NCI-H1436 treated with DMSO at 0.1 percent for 48 hours (cell line): Measurements from ENCODE around the gene UGT1A5.

Experiments used
- DNase-seq: peaks from one replicate; lab custom pipeline; 2025; lab: John Stamatoyannopoulos, UW

UGT1A5 gene

DNA sequence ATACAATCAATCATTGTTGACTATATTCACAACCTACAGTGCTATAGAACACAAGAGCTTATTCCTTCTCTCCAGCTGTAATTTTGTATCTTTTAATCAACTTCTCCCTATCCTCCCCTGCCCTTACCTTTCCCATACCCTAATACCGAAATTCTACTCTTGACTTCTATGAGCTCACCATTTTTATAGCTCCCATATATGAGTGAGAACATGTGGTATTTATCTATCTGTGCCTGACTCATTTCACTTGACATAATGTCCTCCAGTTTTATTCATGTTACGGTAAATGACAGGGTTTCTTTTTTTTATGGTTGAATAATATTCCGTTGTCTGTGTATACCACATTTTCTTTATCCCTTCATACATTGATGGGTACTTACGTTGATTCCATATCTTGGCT is 68.1 kb downstream of the UGT1A5 start:
- no peak for DNase-seq

DNA sequence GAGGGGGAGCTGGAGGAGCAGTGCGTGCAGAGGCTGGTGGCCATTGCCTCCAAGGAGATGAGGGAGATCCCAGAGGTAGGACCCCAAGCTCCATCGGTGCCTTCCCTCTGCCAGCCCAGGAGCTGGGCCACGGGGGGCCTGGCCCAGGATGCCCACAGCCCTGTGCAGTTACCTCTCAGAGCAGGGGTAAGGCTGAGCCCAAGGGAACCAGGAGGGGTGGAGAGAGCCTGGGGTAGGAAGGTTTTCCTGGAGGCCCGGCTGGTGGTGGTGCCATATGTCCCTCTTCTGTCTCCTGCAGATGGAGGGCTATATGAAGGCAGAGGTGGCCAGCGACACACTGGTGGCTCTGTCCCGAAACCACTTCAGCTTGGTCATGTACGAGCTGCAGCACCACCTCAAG is 76.8 kb downstream of the UGT1A5 start:
- DNase-seq: no peak

DNA sequence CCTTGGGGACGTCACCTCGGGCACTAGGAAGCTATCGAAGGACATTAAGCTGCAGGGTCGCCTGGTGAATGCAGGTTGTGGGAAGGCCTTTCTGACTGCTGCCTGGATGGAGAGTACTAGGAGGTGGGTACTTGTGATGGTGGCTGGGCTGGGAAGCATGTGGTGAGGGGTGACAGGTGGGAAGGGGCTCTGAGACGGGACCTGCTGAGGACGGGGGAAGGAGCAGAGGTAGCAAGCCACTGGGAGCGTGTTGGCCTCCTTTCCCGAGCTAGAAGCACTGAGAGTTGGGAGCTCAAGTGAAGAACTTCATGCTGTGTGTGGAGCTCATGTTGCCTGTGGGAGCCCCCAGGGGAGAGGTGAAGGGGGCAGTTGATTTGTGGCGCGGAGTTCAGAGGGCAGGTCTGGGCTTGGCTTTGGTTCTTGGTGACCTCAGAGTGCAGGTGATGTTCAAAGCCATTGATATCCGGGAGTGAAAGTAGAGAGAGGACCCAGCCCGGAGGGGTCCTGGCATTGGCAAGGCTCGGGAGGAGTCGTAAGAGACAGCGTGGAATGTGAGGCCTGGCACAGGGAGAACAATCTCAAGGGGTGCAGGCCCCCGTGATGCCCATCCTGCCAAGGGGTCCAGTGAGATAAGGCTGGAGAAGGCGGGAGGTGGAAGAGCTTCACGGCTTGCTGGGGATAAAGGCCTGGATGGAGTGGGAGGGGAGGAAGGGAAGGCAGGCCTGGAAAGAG is 78.6 kb downstream of the UGT1A5 start:
- no peak for DNase-seq

DNA sequence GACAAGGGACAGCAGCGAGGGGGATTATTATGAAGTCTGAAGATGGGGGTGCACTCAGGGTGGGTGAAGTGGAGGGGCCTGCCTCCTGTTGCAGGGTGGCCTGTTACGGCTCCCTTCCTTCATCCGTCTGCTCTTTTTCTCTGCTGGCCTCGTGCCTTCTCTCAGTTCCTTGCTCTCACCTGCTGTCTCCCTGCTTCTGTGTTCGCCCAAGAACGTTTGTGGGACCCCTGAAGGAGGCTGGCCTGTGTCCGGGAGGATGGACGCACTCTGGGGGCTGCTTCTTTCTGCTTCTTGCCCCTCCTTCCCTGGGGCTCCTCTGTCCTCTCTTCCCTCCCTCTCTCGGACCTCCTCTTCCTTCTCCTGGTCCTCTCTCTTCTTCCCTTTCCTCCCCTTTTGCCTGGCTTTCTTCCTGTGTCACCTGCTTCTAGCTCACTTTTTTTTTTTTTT is 79.2 kb downstream of the UGT1A5 start:
- DNase-seq: no peak

DNA sequence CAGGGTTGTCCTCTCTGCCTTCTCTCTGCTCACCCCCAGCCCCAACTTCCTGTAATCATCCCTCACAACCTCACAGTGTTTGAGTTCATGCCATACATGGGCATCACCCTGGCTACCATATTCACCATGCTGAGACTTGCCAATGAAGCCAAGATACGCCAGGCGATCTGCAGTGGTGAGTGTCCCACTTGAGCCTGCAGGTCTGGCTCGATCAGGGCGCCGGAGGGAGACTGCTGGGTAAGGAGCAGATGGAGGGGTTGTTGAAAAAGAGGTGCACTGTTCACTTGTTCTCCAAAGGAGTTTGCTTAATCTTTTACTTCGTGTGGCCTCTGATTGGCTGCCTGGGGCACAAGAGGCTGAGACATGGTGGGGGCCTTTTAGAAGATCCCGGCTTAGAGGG is 80.0 kb downstream of the UGT1A5 start:
- no peak for DNase-seq

DNA sequence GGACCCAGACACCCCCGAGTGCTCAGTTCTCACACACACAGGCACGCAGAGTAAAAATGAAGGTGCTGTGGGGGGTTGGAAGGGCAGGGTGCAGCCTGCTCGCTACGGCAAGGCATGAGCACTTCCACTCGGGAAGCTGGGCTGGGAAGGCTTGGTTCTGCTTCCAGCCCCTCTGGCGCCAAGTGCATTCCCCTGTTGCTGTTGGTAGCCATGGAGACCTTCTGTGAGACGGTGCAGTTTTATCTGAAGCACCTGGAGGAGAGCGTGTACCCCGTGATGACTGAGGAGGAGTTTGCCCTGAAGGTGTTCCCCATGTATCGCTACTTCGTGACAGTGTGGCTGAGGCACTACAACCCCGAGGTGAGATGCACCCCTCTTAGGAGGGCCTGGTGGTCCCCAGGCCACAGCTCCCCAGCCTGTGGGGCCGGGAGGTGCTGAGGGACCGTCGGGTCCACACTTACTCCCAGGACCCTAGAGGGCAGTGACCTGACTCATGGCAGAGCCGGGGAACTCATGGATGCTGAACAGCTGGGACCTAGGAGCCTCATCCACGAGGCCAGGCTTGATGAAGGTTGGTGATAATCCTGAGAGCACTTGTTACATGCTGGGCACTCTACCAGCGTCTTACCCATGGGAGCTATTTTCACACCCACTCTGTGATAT is 80.9 kb downstream of the UGT1A5 start:
- no peak for DNase-seq

DNA sequence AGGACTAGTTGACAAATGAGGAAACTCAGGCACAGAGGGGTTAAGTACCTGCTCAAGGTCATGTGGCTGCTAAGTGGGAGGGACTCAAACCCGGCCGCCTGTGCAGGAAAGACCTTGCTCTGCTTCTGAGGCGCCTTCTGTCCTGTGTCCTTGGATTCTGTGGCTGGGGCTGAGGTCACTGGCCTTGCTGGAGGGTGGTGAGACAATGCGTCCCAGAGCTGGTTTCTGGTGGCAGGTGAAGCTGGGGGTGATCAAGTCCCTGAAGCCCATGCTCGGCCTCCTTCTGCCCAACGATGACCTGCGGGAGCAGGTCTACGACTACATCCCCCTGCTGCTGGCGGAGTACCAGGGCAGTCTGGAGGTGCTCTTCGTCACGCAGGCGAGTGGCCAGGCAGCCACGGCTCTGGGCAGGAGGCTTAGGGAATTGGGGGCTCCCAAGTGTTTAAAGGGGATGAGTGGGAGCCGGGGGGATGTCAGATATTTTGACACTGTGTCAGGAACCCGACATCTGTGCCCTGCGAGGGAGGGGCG is 81.5 kb downstream of the UGT1A5 start:
- DNase-seq: no peak

DNA sequence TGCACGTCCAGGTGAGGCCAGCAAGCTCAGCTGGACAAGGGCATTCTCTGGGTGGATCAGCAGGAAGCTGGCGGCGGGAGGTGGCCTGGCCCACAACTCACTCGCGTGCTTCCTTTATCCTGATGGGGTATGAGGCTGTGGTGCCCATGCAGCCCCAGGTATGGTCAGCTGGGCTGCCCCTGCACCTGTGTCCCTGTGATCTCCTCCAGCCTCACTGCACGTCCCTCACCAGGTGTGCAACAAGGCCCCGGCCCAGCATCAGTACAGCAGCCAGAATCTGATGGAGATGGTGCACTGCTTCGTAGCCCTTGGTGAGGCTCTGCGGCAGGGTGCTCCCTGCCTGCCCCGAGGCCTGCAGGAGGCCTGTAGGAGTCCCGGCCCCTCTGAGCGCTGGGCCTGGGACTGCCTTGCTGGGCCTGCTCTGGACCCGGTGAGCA is 83.0 kb downstream of the UGT1A5 start:
- no peak for DNase-seq

DNA sequence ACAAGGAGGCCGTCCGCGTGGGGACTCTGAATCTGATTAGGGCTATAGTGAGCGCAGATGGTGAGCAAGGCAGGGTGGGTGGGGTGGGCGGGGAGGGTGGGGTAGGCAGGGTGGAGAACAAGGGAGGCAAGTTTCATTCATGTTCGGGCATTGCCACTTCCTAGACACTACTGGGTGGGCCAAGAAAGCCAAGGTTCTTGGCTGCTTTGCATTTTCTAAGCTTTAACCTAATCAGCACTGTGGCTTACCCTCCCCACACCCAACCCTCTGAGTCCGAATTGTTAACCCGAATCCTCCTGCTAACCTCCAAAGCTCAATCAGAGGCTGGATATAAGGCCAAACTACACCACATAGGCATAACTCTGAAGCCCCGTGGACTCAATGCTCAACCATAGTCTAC is 83.5 kb downstream of the UGT1A5 start:
- DNase-seq: no peak

DNA sequence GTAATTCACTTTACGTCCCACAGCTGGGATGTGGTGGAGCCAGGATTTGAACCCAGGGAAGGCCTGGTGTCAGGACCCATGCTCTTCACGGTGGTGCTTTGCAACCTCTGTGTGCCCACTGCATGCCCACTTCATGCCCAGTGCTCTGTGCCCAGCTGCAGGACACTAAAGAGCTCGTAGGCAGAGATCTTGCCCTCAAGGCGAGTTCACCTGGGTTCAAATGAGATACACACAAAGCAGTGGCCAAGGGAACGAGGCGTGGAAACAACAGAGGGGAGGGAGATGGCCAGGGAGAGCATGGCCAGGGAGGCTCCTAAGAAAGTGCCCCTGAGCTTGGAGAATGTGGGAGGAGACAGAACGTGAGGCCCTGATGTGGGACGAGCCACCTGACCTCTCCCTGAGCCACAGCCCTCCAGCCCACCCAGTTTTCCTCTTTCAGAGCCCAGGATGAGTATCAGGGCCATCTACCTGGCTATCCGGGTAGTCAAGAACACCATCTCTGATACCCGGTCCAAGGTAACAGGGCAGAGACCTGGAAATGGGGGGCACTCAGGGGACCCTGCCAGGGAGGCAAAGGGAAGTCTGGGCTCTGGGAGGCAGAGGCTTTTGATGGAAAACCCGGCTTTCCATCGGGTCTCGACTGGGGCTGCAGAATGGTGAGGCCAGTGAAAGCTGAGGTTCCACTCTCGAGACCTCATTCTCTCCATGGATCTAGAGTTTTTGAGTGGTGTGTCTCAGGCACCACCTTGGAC is 85.8 kb downstream of the UGT1A5 start:
- no peak for DNase-seq

DNA sequence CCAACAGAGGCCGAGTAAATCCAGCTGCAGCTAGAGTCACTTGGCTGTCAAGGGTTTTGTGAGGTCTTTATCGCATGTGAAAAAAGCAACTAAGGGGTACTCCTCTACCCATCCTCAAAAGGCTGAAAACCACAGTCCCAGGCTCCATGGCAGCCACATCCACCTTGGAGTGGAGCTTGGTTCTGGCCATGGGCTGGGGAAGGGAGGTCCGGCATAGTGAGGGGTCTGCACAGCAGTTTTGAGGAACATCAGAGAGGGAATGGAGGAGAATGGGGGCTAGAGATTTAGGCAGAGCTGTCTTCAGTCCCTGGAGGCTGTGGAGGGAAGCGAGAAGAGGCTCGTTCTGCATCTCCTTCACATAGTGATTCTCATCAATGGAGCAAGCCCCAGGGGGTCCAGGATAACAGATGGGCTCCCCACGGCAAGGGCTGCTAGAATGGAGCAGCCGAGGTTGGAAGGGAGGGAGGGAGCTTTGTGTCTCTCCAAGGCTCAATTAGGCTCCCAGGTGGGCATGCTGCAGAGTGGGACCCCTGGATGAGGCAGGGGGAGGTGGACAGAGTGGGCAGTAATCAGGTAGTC is 86.5 kb downstream of the UGT1A5 start:
- no peak for DNase-seq

DNA sequence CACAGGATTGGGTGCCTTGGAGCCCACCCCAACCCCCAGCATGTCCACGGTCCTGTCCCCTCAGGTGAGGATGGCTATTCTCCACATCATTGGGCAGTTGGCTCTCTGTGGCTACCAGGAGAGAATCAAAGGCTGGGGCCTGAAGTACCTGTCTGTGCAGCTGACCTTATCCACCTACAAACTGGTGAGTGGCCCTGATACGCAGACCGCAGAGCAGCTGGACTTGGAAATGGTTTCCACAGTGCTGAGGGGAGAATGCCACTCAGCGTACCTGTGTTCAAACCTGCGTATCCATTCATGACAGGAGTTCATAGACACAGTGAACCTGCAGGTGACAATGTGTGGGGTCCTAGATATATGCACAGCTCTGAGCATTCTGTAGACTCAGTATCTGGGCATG is 87.0 kb downstream of the UGT1A5 start:
- no peak for DNase-seq

DNA sequence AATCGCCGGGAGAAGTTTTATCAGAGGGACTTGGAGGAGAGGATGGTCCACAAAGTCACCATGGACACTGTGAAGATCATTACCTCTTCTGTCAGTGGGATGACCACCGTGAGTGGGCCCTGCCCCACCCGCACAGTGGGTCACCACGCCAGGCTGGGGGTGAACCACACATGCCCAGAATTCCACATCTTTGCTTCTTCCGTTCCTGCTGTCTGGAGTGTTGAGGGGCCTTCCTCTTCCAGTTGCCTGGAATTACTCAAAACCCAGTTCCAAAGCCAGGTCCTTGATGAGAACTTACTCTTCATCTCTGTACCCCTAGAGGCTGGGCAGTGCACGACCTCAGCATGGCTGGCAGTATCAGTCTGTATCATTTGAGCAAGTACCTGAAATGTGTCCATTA is 87.5 kb downstream of the UGT1A5 start:
- DNase-seq: no peak

DNA sequence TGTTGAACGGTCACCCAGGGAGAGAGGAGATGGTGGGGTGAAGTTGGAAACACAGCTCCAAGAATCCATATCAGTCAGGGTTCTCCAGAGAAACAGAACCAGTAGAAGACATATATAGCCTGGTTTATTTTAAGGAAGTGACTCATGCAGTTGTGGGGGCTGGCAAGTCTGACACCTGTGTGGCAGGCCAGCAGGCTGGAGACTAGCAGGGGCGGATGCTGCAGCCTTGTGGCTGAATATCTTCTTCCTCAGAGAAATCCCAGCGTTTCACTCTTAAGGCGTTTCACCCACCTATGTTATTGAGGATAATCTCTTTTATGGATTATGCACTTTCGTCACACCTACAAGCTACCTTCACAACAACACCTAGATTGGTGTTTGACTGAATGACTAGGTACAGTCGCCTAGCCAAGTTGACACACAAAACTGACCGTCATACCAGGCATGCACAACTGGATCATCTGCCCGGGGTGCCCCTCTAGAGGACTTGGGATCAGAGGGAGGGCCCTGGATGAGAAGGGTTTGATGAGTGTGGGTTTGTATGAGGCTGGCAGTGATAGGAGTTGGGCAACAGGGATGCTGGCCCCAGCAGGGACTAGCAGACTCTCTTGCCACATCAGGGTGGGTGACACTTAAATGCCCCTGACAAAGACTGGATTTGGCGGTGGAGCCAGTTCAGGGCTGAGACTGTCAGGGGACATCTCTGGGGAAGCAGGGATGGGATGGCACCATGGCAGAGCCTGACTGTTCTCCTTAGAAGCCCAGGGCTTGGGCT is 88.8 kb downstream of the UGT1A5 start:
- no peak for DNase-seq

DNA sequence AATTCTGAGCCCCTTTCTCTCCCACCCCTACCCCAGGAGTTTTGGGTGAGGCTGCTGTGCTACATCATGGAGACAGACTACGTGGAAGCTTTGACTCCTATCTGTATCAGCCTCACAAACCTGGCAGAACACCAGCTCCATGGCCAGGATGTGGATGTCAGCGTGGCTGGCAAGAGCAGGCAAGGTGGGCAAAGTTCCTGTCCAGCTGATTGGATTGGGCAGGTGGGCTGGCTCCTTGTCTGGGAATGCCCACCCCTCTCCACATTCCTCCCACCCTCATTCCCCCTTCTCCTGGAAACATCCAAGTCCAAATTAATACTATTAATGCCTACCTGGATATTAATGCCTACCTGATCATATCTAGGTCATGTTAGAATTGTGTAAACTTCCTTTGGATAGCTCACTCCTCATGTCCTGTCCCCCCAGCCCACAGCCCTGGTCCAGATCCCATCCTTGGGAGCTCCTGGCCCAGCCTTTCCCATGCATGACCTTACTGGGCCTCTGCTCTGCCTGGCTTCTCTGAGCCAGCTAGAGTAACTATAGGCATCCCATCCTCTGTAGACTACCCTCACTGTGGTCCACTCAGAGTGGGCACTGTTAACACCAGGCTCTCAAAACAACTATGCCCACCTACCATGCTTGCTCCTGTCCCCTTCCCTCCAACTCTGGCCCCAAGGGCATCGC is 89.6 kb downstream of the UGT1A5 start:
- no peak for DNase-seq

DNA sequence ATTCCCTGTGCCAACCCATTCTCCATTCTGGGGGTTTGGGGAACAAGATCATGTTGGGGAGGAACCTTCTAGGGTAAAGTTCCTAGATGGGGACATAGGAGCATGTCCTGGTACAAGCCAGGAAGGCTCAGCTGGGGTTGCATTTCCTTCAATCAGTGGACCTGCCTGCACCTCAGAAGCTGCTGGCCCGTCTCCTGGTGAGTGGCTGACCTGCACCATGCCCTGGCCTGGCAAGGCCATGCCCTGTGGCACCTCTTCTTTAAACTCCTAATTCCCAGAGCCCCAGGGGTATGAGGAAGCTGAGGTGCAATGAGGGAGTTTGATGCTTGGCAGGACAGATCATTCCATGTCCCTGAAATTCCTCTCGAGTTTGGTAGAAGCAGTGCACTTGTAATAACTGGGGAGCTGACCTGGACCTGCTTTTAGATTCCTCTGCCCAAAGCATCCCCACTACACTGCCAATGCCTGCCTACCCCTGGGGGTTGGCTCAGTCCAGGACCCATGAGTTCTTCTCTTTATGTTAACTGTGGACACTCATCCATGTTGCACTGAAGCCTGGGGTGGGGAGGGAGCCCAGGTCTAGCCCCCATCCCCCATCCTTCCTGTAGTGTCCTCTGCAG is 90.7 kb downstream of the UGT1A5 start:
- no peak for DNase-seq

DNA sequence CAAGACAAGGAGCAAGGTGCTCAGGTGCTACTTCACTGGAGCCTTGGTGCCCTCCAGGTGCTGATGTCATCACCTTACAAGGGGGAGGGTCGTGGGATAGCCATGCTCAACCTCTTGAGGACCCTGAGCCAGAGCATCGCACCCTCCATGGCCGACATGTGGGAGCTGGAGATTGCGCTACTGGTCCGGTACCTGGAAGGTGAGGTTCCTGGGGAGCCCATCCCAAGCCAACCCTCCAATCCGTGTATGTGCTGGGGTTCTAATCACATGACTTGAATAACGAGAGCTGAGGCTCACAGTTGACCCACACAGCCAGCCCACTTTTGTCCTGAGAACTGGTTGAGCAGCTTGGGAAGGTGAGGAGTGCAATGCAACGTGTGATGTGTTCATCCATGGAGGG is 91.3 kb downstream of the UGT1A5 start:
- DNase-seq: no peak

DNA sequence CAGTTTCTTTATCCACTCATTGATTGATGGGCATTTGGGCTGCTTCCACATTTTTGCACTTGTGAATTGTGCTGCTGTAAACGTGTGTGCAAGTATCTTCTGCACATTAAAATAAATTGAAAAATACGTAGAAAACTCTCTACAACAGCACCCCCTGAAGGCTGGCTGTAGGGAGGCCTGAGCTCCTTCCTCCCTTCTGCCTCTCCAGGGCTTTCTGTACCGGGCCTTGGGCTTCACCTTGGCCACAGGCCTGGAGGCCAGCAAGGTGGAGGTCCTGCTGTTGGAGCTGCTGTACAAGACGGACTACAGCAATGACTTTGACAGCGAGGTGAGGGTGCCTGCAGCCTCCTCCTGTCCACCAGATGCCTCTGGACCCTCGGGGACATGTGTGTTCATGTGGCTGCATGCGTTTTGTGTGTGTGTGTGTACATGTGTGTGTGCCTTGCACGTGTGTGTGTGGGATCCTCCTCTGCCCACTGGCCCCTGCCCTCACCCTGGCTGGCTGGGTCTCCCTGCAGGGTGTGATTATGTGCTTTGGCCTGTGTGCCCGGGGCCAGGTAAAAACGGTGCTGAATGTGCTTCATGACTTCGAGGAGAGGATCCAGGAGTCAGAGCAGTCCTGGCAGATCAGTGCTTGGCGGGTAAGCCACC is 94.6 kb downstream of the UGT1A5 start:
- no peak for DNase-seq

DNA sequence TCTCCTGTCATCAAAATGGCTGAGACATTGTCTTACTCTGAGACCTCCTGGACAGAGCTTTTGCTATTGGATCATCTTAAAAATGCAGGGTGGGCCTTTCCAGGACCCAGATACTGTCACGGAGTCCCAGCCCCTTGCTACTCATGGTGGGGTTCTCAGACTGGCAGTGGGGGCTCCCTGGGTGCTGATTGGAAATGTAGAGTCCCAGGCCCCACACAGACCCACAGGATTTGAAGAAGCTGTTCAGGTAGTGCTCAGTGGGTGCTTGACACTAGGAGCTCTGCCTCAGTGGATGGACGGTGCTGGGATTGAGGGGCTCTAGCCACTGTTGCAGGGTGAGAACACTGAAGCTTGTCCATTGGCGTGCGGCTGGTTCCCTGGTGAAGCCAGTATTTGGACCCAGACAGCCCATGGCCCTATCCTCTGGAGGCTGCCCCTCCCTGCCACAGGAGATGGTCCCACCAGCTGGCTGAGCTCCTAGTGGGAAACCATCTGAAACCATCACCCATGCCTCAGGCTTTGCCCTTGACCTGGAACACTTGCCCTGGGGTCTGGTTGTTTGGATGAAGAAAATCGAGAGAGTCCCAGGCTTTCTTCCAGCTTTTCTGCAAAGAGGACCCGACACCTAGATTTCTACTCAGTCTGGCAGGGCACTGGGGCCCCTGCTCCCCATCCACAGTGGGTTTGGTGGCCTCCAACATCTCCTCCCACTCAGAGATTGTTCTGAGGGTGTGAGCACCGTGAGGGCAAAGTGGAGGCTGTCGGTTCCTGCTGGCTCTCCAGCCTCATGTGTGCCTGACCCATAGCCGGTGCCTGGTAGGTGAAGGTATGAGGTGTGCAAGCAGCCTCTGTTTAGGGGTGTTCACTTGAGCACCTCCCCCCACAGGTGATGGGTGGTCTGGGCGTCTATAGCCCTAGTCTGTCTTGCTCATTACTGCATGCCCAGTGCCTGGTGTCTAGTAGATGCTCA is 95.5 kb downstream of the UGT1A5 start:
- no peak for DNase-seq
